ENCODE measurements around the gene KRT8.

KRT8 gene

GRCh38 chr12:52924764-52925716, 20.2 kb upstream of the KRT8 start:
- DNase-seq, result no peak

- DNase-seq, result no peak
These were observed 16.8 kb upstream of the KRT8 start for GRCh38 chr12:52921488-52922165.

DNA sequence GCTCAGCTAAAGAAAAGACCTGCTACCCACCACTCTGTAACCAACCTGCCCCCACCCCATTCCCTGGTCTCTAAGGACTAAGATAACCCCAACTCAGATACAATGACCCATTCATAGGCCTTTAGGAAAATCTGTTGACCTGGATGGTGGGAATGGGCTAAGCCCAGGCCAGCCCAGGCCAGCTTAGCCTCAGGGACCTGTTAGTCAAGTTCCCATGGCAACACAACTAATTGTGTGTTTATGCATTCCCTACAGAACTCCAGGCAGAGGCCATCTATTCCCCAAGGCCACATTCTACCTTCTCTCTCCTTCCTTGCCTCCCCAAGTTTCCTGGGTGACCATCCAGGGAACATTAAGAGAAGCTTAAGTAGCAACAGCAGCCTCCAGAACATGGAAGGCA, 16.1 kb upstream of the KRT8 start:
- DNase-seq, result no peak

DNA sequence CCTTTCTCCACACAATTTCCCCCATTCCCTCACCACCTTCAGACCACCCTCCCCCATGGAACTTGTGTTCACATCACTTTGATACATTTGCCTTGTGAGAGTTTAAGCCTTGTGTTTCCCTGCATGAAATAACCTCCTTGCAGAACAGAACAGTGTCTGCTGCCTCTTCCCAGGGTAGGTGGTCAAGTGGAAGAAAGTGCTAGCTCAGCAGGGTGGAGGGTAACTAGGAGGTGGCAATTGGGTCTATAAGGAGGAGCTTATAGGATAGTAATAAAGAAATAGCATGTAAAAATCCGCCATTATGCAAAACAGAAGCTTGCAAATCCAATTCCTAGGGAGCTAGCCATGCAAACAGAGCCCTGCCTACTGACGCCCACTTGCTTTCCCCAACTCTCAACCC, 13.9 kb upstream of the KRT8 start:
- DNase-seq, result no peak

DNA sequence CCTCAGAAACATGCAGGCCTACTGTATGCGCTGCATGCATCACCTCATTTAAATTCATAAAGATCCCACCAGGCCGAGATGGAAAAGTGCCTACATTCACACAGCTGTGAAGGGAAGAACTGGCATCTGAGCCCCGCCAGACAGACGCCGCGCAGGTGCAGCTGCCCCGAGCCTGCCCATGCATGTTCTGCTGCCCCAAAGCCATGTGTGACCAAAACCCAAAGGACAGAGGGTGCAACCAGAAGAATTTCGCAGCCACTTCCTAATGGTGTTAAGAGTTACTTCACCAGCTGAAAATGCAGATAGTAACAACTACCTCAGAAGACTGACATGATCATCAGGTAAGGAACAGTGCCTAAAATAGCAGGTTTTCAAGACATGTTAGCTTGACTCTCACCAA, 13.5 kb upstream of the KRT8 start:
- DNase-seq, result no peak

DNA sequence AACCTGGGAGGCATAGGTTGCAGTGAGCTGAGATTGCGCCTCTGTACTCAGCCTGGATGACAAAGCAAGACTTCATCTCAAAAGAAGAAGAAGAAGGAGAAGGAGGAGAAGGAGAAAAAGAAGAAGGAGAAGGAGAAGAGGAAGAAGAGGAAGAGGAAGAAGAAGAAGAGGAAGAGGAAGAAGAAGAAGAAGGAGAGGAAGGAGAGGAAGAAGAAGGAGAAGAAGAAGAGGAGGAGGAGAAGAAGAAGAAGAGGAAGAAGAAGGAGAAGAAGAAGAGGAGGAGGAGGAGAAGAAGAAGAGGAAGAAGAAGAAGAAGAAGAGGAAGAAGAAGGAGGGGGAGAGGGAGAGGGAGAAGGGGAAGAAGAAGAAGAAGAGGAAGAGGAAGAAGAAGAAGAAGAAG, 12.9 kb upstream of the KRT8 start:
- no peak for DNase-seq

- no peak for DNase-seq
These were observed 11.3 kb upstream of the KRT8 start for GRCh38 chr12:52916216-52916615.

DNA sequence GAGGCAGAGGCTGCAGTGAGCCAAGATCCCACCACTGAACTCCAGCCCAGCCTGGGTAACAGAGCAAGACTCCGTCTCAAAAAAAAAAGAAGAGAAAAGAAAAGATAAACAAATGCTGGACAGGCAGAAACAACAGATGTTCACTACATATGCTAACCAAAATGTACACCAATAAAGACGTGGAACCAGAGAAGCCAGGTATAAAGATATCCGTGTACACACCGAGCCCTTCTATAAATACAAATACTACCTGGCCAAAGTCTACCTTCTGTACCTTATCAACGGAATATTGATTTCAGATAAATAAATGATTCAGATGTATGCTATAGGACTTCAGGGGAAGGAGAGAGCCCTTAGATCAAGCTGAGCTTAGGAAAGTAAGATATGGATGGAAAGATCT, 10.8 kb upstream of the KRT8 start:
- no peak for DNase-seq

DNA sequence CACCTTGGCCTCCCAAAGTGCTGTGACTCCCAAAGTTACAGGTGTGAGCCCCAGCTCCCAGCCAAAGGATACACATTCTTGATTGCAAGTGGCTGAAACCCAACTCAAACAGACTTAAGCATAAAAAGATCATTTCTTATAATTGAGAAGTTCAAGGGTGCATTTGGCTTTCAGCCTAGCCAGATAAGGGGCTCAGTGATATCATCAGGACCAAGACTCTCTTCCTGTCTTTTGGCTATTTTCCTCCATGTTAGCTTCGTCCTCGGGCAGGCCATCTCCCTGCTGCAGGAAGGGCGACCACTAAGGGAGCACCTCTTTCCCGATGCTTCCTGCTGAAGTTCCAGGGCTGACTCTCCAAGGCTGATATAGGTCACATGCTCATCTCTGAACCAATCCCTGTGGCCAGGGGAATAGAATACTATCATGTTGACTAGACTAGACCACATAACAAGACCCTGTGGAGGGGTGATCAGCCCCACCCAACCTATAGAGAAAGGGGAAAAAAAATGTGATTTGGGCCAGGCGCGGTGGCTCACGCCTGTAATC, 9.8 kb upstream of the KRT8 start:
- DNase-seq, result no peak

DNA sequence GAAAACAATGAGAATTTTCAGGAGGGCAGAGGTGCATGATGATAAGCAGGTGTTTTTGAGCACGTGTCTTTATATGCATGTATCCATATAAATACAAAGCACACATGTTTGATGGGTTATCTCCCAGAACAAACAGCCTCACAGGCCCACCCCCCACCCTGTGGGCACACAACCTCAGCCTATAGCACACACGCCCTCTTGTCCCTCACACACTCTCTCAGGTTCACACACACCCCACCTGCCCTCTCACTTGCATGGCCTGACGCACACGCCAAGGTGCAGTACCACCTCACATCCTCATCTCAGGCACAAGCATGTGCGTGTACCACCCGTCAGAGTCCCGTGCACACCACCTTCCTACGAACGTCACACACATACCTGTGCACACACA, 8.6 kb upstream of the KRT8 start:
- no peak for DNase-seq

- DNase-seq, result no peak
These were observed 8.0 kb upstream of the KRT8 start for GRCh38 chr12:52912711-52913430.

GRCh38 chr12:52910248-52910883, 5.5 kb upstream of the KRT8 start:
- no peak for DNase-seq

DNA sequence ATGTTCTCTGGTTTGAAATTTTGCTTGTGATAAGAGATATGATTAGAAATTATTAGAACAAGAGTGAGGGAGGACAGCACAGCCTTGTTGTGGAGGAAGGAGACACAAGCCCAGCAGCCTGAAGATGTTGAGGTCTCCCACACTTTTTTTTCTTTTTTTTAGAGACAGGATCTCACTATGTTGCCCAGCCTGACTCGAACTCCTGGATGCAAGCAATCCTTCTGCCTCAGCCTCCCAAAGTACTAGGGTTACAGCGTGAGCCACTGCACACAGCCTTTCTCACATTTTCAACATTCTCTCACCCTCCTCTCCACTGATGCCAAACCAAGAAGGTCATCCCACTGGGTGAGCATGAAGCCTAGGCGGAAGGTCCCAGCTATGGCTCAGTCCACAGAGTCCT, 4.9 kb upstream of the KRT8 start:
- no peak for DNase-seq

- DNase-seq, result no peak
These were observed 4.5 kb upstream of the KRT8 start for GRCh38 chr12:52909331-52909730.

DNA sequence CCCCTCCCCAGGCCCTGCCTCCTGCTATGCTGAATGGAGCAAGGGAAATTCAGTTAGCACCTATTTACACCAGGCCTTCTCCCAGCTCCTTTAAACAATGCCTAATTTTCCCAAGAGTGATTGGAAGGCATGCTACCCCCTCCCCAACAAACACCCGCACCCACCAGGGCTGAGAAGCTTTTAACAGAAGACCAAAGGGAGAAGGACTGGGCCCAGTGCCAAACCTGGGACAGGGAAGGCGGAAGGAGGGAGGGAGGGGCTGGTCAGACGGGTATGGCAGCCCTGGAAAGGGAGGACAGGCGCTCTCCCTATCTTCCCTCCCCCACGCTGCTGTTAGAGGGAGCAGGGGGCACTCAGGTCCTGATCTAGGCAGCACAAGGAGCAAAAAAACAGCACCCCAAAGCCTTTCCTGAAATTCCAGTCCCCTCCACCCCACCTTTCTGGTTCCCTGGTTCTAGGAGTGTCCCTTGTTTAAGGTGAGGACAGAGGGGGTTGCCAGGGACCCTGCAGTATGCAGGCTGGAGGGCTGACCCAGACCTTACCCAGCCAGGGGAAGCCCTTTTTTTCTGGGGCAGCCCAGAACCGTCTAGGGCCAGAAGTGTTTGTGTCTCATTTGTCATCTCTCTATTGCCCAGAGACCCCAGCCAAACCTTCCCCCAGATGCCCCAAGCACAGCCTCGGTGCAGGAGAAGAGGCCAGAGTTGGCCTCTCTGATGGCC, 2.4 kb upstream of the KRT8 start:
- DNase-seq, result no peak

DNA sequence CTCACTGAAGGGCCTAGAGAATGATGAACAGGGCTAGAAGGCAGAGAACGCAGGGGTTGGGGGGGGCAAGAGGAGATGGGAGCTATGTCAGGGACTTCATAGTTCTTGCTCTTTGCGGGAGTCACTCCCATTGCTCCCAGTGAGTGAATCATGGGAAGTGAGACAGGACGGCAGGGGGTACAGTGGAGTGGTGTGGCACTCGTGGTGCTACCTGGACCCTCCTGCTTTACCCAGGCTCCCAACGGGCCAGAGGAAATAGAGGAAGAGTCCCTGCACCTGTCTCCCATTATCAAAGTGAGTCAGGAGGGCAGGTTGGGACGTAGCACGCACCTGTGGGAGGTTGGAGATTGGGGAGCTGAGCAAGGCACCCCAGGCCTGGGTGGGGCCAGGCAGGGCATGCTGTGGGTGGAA, 1.3 kb upstream of the KRT8 start:
- DNase-seq, result no peak

DNA sequence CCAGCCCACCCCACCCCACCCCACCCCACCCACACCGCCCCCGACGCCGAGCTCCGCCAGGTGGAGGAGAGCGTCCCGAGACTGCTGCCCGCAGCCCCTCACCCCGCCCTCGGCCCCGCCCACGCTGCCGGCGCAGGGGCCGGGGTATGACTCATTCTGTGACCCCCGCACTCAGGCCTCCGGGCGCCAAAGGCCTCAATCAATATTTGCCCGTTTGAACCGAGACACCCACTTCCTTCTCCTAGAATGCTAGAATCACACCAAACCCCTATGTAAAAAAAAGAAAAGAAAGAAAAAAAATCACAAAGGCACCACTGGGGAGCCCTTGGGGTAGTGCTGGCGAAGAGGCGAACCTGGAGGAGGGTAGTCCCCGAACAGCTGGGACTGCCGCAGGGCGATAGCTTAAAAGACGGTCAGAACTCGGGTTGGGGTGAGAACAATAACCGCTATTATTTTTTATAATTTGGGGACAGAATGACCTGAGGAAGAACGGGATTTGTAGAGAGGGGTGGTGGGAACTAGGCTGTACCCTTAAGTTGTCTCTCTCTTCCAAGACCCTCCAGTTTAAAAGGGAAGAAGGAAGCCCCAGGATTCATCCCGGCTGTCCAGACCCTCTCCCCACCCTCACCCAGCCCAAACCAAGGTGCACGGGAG, 894 bp downstream of the KRT8 start:
- peak; percentile 54 for DNase-seq

- peak; percentile 91 for DNase-seq
These were observed 1.5 kb downstream of the KRT8 start for GRCh38 chr12:52903285-52903854.

DNA sequence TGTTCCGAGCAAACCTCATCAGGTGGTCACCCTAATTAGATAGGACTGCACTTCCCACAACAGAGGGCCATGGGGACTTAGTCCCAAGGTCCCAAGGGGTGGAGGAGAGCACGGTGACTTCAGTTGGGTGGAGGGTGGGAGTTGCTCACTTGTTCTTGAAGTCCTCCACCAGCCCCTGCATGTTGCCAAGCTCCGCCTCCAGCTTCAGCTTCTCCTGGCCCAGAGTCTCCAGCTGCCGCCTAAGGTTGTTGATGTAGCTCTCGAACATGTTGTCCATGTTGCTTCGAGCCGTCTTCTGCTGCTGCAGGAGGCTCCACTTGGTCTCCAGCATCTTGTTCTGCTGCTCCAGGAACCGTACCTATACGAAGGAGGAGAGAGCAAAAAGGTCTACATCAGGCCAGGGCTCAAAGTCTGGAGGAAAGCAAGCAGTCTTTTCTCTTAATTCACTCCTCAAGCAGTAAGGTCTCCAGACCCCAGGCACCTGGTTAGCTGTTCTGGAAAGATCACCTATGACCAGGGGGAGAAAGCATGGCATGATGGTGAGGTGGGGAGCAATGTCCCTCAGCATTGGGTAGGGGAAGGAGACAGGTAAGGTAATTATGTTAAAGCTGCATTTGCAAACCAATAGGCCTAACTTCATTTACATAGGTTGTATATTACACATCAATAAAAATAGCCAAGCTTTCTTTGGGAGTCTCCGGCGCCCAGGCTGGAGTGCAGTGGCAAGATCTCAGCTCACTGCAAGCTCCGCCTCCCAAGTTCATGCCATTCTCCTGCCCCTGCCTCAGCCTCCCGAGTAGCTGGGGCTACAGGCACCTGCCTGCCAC, 2.9 kb downstream of the KRT8 start:
- DNase-seq, result no peak
